Measurements from ENCODE around the gene SNX8. TPM values are rescaled to one million over a fixed set of nuclear protein-coding genes. Genes with fewer than 3 reads are reported as not detected.
"Not testable (repeated sequence)": the region's sequence is repeated elsewhere in the genome, so short reads cannot be mapped to it uniquely, and the experiment has no call there.

Gene SNX8
- total RNA-seq, 6 donors from 2014 or later, result 16.0 to 74.3 (median 41.2) TPM

DNA sequence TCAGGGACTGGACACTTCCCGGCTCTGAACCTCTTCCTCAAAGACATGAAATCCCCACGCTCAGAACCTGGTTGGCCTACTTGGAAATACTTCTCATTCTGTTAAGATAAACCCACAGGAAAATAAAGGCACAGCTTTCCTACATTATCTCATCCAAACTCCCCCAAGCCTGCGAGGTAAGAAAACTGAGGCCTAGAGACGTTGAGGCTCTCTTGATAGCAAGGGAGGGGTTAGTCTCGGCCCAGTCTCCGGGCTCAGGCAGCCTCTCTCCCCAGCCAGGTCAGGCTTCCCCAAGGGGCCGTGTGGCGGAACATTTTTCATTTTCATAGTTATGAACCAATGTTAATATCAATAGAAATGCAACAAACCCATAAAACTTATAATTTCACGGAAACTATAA lies 35.8 kb upstream of the SNX8 start:
- WGBS, 2 donors, result 90 to 92% methylated on average over 9 of the region's 9 CpGs
- Histone ChIP-seq H3K4me3 (no peak overlapping the region), H3K27me3 (no peaks in the 10 kb centered on the region), H3K4me1 (peaks cover 7 to 16% (median 11%) of the 10 kb centered on the region in 4 donors), H3K36me3 (no peaks in the 10 kb centered on the region), H3K9me3 (no peaks in the 10 kb centered on the region), H3K27ac (no peak overlapping the region)
- TF ChIP-seq POLR2AphosphoS5 (IDR thresholded peaks at IDR 0.05) (no peak), POLR2A (IDR thresholded peaks at IDR 0.05) (no peak), EP300 (IDR thresholded peaks at IDR 0.05) (no peak)
- TF ChIP-seq, protein P1, sequence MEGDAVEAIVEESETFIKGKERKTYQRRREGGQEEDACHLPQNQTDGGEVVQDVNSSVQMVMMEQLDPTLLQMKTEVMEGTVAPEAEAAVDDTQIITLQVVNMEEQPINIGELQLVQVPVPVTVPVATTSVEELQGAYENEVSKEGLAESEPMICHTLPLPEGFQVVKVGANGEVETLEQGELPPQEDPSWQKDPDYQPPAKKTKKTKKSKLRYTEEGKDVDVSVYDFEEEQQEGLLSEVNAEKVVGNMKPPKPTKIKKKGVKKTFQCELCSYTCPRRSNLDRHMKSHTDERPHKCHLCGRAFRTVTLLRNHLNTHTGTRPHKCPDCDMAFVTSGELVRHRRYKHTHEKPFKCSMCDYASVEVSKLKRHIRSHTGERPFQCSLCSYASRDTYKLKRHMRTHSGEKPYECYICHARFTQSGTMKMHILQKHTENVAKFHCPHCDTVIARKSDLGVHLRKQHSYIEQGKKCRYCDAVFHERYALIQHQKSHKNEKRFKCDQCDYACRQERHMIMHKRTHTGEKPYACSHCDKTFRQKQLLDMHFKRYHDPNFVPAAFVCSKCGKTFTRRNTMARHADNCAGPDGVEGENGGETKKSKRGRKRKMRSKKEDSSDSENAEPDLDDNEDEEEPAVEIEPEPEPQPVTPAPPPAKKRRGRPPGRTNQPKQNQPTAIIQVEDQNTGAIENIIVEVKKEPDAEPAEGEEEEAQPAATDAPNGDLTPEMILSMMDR (IDR thresholded peaks at IDR 0.05), result no peak
- DNase-seq (no peak), ATAC-seq (ENCODE audit: low FRiP score in 2 of 2) (no peak)

DNA sequence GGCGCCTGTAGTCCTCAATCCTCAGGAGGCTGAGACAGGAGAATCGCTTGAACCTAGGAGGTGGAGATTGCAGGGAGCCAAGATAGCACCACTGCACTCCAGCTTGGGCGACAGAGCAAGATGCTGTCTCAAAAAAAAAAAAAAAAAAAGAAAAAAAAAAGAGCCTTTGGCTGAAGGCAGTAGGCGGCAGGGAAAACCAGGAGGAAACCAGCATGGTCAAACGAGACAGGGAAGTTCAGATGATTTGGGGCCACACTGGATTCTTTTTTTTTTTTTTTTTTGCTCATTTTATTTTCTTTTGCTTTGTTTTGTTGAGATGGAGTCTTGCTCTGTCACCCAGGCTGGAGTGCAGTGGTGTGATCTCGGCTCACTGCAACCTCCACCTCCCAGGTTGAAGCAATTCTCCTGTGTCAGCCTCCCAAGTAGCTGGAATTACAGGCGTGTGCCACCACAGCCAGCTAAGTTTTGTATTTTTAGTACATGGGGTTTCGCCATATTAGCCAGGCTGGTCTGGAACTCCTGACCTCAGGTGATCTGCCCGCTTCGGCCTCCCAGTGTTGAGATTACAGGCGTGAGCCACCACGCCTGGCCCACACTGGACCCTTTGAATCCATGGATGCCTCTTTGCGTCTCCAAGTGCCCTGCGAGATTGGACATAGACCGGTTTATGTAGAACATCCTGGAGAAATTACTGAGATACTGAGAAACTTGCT lies 33.3 kb upstream of the SNX8 start:
- not testable (repeated sequence) for DNase-seq, H3K4me1 ChIP-seq, H3K9me3 ChIP-seq, H3K27me3 ChIP-seq, H3K36me3 ChIP-seq, H3K4me3 ChIP-seq
- ATAC-seq (ENCODE audit: low FRiP score in 2 of 2), result peak in 1 of 2 donors; percentile 29
- WGBS, 2 donors, result 81 to 92% methylated on average over 12 to 15 of the region's 15 CpGs
- peak overlapping the region in 2 of 4 donors; percentile 23 to 56 for H3K27ac ChIP-seq

DNA sequence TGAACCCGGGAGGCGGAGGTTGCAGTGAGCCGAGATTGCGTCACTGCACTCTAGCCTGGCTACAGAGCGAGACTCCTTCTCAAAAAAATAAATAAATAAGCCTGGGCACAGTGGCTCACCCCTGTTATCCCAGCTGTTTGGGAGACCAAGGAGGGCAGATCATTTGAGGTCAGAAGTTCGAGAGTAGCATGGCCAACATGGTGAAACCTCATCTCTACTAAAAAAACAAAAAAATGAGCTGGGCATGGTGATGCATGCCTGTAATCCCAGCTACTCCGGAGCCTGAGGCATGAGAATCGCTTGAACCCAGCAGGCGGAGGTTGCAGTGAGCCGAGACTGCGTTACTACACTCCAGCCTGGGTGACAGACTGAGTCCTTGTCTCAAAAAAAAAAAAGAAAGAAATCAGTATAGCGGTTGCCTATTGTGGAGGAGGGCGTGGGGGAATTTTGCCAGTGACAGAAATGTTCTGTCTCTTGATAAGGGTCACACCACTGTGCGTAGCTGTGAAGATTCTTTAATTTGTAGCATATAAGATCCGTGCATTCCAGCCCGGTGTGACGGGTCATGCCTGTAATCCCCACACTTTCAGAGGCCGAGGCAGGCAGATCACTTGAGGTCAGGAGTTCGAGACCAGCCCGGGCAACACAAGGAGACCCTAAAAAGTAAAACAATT lies 22.5 kb upstream of the SNX8 start:
- Histone ChIP-seq H3K9me3 (no peaks in the 10 kb centered on the region), H3K4me3 (no peak overlapping the region), H3K27me3 (no peaks in the 10 kb centered on the region), H3K36me3 (no peaks in the 10 kb centered on the region), H3K27ac (no peak overlapping the region), H3K4me1 (no peaks in the 10 kb centered on the region)
- ATAC-seq (ENCODE audit: low FRiP score in 2 of 2) (no peak), DNase-seq (no peak)
- TF ChIP-seq POLR2A (IDR thresholded peaks at IDR 0.05) (no peak), POLR2AphosphoS5 (IDR thresholded peaks at IDR 0.05) (no peak), EP300 (IDR thresholded peaks at IDR 0.05) (no peak)
- TF ChIP-seq, protein P1 (IDR thresholded peaks at IDR 0.05), result no peak
- 91 to 93% methylated on average over 20 of the region's 20 CpGs for WGBS, 2 donors

DNA sequence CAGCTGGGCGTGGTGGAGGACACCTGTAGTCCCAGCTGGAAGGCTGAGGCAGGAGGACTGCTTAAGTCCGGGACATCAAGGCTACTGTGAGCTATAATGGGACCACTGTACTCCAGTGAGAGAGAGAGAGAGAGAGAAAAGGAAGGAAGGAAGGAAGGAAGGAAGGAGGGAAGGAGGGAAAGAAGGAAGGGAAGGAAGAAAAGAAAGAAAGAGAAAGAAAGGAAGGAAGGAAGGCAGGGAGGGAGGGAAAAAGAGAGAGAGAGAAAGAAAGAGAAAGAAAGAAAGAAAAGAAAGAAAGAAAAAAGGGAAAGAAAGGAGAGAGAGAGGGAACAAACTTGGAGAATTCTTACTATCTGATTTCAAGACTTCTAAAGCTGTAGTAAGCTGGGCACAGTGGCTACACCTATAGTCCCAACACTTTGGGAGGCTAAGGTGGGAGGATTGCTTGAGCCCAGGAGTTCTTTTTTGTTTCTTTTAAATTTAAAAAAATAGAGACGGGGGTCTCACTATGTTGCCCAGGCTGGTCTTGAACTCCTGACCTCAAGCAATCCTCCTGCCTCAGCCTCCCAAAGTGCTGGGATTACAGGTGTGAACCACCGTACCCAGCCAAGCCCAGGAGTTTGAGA lies 18.5 kb upstream of the SNX8 start:
- not testable (repeated sequence) for ATAC-seq (ENCODE audit: low FRiP score in 2 of 2); H3K27me3 ChIP-seq; DNase-seq; H3K4me1 ChIP-seq; H3K9me3 ChIP-seq; H3K27ac ChIP-seq; H3K36me3 ChIP-seq; H3K4me3 ChIP-seq
- 95 to 99% methylated on average over 4 of the region's 4 CpGs for WGBS, 2 donors

DNA sequence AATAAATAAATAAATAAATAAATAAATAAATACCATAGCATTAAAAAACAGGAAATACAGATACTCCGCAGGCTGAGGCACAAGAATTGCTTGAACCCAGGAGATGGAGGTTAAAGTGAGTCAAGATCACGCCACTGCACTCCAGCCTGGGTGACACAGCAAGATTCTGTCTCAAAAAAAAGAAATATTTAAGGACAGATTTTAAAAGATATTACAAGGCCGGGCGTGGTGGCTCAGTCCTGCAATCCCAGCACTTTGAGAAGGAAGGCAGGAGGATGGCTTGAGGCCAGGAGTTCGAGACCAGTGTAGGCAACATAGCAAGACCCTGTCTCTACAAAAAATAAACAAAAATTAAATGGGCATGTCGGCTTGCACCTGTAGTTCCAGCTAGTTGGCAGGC lies 17.5 kb upstream of the SNX8 start:
- H3K36me3 ChIP-seq, result no peaks in the 10 kb centered on the region
- H3K9me3 ChIP-seq, result no peaks in the 10 kb centered on the region
- ATAC-seq (ENCODE audit: low FRiP score in 2 of 2), result no peak
- no peak overlapping the region for H3K4me3 ChIP-seq
- no peak overlapping the region for H3K27ac ChIP-seq
- TF ChIP-seq, protein P1 (IDR thresholded peaks at IDR 0.05), result no peak
- TF ChIP-seq POLR2AphosphoS5 (IDR thresholded peaks at IDR 0.05) (no peak), EP300 (IDR thresholded peaks at IDR 0.05) (no peak), POLR2A (IDR thresholded peaks at IDR 0.05) (no peak)
- DNase-seq, result no peak
- WGBS, 2 donors, result 87 to 88% methylated on average over 6 of the region's 6 CpGs
- no peaks in the 10 kb centered on the region for H3K27me3 ChIP-seq
- no peaks in the 10 kb centered on the region for H3K4me1 ChIP-seq
